Measurements from ENCODE around the gene CFAP97D2. TPM values are rescaled to one million over a fixed set of nuclear protein-coding genes. Genes with fewer than 3 reads are reported as not detected.
"Not testable (repeated sequence)": the region's sequence is repeated elsewhere in the genome, so short reads cannot be mapped to it uniquely, and the experiment has no call there.

The CFAP97D2 gene
- total RNA-seq = 1 to 10 TPM; 1.5 to 2.0 TPM
- polyA plus RNA-seq = 1 to 10 TPM; 2.6 to 4.8 (median 3.7) TPM
- 0 to 12.4 (median 8.1) reads per million in 6 experiments for total RNA-seq

DNA sequence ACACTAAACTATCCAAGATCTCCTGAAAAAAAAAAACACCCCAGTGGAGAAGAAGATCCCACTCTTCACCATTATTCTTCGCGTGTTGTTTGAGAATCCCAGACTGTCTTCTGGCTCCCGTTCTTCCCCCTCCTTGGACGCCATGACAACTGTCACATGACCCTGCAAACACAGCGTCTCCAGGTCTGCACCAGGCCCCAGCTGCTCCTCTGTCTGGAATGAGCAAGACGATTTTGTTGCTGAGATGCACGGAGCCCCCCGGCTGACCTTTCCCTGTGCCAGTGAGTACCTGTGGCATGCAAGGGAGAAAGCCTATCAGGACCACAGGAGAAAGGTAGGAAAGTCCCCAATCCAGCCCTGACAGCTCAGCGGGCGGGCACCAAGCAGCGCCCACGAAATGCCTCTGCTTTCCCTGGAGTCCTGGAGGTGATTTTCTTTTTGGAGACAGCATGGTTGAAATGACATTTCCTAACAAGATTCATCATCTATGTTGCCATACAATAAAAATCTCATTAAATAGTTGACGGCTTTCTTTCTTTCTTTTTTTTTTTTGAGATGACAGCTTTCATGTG is at the start of gene CFAP97D2:
CFAP97D2 (plus strand) TSS at position 171 of the 572 bp plus-strand sequence; CDS start at position 245, 74 bp downstream.
- peak within 1 kb of the TSS in 6 of 10 donors; percentile 33 to 79 (median 70) for H3K27ac Mint-ChIP-seq
- no peaks in the 10 kb centered on the region for H3K27me3 Mint-ChIP-seq
- peaks cover 0 to 6% (median 0%) of the 10 kb centered on the region in 9 donors for H3K9me3 Mint-ChIP-seq
- H3K4me3 Mint-ChIP-seq = peak within 1 kb of the TSS in 5 of 10 donors; percentile 11 to 34 (median 15)
- DNase-seq (no peak), ATAC-seq (no peak)
- peaks cover 27 to 73% (median 58%) of the 10 kb centered on the region in 4 donors for H3K4me1 Mint-ChIP-seq
- POLR2A ChIA-PET = interaction anchor here (0.7 to 7.5 kb wide), 4 partner anchors 9 to 36 kb away, joined by 3 to 62 read pairs (median 4); no protein-coding TSS in a partner anchor
- H3K36me3 Mint-ChIP-seq = peaks cover 0 to 7% (median 3%) of the 10 kb centered on the region in 3 donors

GRCh38 chr13:114129649-114130062 is 49.4 kb upstream of the CFAP97D2 start:
- peak in 1 of 10 donors; percentile 36 for DNase-seq
- Mint-ChIP-seq H3K27ac (peak overlapping the region; percentile 88 to 100 (median 98)), H3K4me1 (peaks cover 50 to 74% (median 63%) of the 10 kb centered on the region in 4 donors), H3K9me3 (peaks cover 0 to 3% (median 0%) of the 10 kb centered on the region in 9 donors), H3K4me3 (peak overlapping the region; percentile 94 to 100 (median 98)), H3K36me3 (peaks cover 17 to 30% (median 17%) of the 10 kb centered on the region in 3 donors), H3K27me3 (peaks cover 0 to 2% (median 0%) of the 10 kb centered on the region in 5 donors)
- POLR2A ChIA-PET = interaction anchor here (1.1 to 13.0 kb wide), 17 partner anchors 8 to 97 kb away, joined by 3 to 207 read pairs (median 16); no protein-coding TSS in a partner anchor
- peak in 1 of 2 donors; percentile 4 for ATAC-seq

GRCh38 chr13:114130131-114130836 is 48.8 kb upstream of the CFAP97D2 start:
- no peak for ATAC-seq
- H3K9me3 Mint-ChIP-seq = peaks cover 0 to 3% (median 0%) of the 10 kb centered on the region in 9 donors
- H3K27me3 Mint-ChIP-seq = peaks cover 0 to 2% (median 0%) of the 10 kb centered on the region in 5 donors
- H3K27ac Mint-ChIP-seq = peak overlapping the region; percentile 88 to 100 (median 98)
- peaks cover 11 to 24% (median 14%) of the 10 kb centered on the region in 3 donors for H3K36me3 Mint-ChIP-seq
- H3K4me3 Mint-ChIP-seq = peak overlapping the region; percentile 94 to 100 (median 98)
- POLR2A ChIA-PET = interaction anchor here (1.1 to 13.0 kb wide), 20 partner anchors 9 to 97 kb away, joined by 3 to 207 read pairs (median 13); no protein-coding TSS in a partner anchor
- DNase-seq = no peak
- H3K4me1 Mint-ChIP-seq = peaks cover 49 to 74% (median 63%) of the 10 kb centered on the region in 4 donors

DNA sequence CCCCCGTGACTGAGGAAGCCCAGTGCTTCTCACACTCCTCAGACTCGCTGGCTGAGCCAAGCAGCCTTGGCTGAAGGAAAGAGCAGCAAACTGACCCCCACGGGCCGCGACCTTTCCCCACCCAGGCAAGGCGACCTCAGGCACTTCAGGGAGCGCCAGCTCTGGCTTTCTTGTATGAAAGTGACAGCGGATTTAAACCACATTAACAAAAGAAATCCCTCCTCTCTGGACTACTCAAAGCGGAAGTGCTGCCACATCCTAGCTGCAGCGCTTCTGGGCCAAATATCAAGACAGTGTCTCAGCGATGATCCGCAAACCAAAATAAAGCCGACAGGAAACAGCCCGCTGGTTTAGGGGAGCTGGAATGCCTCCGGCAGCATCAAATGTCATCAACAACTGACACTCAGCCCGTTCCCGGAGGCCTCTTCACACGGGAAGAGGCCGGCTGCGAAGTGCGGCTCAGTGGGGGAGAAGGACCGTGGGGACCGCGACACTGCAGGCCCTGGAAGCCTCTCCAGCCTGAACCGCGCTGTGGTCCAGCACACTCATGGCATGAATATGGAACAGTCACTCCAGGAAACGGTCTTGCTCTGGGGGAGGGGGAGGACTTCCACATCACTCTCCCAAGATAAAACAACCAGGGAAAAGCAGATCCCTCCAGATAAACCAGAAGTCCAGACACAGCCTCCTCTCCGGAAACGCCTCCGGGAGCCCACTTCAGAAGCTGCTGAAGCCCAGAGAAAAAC is 48.0 kb upstream of the CFAP97D2 start:
- DNase-seq = peak in 9 of 10 donors; percentile 58 to 88 (median 77)
- peaks cover 11 to 23% (median 14%) of the 10 kb centered on the region in 3 donors for H3K36me3 Mint-ChIP-seq
- POLR2A ChIA-PET = interaction anchor here (0.6 to 13.0 kb wide), 22 partner anchors 9 to 206 kb away, joined by 3 to 207 read pairs (median 8); no protein-coding TSS in a partner anchor
- H3K4me1 Mint-ChIP-seq = peaks cover 49 to 73% (median 66%) of the 10 kb centered on the region in 4 donors
- peaks cover 0 to 2% (median 0%) of the 10 kb centered on the region in 5 donors for H3K27me3 Mint-ChIP-seq
- peak; percentile 31 to 55 for ATAC-seq
- peaks cover 0 to 3% (median 0%) of the 10 kb centered on the region in 9 donors for H3K9me3 Mint-ChIP-seq
- H3K27ac Mint-ChIP-seq = peak overlapping the region; percentile 88 to 100 (median 98)
- H3K4me3 Mint-ChIP-seq = peak overlapping the region; percentile 94 to 100 (median 98)

DNA sequence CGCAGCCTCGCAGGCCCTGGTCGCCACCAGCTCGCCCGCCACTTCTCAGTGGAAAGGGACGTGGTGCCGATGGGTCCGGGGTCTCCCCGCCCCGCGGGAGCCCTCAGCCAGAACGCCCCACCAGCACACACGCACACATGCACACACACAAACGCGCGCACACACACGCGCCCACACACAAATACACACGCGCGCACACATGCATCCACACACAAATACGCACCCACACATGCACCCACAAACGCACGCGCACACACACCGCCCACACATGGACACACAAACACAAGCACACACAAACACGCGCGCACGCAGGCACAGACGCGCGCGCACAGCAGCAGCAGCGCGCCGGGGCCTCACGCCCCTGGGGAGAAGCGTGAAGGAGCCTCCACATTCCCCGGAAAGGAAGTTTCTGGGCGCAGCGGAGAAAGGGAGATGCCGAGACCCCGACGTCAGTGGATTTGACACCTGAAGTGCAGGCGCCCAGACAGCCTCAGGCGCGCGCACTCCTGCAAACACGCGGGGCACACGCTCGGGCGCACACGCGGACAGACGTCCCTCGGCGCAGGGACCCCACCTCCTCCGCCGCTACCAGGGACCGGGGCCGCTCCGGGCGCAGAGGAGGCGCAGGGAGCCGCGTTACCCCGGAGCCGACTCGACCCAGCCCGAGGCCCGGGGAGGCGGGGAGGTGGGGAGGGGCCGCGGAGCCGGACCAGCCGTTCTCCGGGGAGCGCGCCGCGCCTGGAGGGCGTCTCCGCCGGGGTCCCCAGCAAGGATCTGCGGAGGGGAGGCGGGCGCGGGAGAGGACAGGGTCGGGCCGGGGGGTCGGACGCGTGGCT is 47.3 kb upstream of the CFAP97D2 start:
- H3K27ac Mint-ChIP-seq = peak overlapping the region; percentile 88 to 100 (median 98)
- peak overlapping the region; percentile 94 to 100 (median 98) for H3K4me3 Mint-ChIP-seq
- peaks cover 11 to 21% (median 14%) of the 10 kb centered on the region in 3 donors for H3K36me3 Mint-ChIP-seq
- H3K4me1 Mint-ChIP-seq = peaks cover 45 to 72% (median 65%) of the 10 kb centered on the region in 4 donors
- ATAC-seq (peak; percentile 8), DNase-seq (peak in 6 of 10 donors; percentile 40 to 62 (median 51))
- peaks cover 0 to 2% (median 0%) of the 10 kb centered on the region in 5 donors for H3K27me3 Mint-ChIP-seq
- POLR2A ChIA-PET = interaction anchor here (0.6 to 13.0 kb wide), 25 partner anchors 9 to 206 kb away, joined by 3 to 207 read pairs (median 7); no protein-coding TSS in a partner anchor
- H3K9me3 Mint-ChIP-seq = peaks cover 0 to 3% (median 0%) of the 10 kb centered on the region in 9 donors

GRCh38 chr13:114132419-114133121 is 46.5 kb upstream of the CFAP97D2 start, which contains the start of gene RASA3:
RASA3 (minus strand) TSS chr13:114132623; CDS start chr13:114132489, 134 bp downstream.
- Mint-ChIP-seq H3K4me1 (peaks cover 37 to 67% (median 58%) of the 10 kb centered on the region in 4 donors), H3K36me3 (peaks cover 11 to 14% (median 13%) of the 10 kb centered on the region in 3 donors)
- POLR2A ChIA-PET = interaction anchor here (1.0 to 13.0 kb wide), 12 partner anchors 8 to 94 kb away, joined by 3 to 207 read pairs (median 16); no protein-coding TSS in a partner anchor

DNA sequence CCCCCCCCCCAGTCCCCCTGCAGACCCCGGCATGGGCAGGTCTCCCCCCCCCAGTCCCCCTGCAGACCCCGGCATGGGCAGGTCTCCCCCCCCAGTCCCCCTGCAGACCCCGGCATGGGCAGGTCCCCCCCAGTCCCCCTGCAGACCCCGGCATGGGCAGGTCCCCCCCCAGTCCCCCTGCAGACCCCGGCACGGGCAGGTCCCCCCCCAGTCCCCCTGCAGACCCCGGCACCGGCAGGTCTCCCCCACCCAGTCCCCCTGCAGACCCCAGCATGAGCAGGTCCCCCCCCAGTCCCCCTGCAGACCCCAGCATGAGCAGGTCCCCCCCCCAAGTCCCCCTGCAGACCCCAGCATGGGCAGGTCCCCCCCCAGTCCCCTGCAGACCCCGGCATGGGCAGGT is 45.9 kb upstream of the CFAP97D2 start:
- H3K9me3 Mint-ChIP-seq, H3K27ac Mint-ChIP-seq, H3K27me3 Mint-ChIP-seq, DNase-seq, ATAC-seq: not testable (repeated sequence)
- Mint-ChIP-seq H3K4me3 (peak overlapping the region in 1 of 10 donors; percentile 100), H3K4me1 (peaks cover 33 to 65% (median 54%) of the 10 kb centered on the region in 4 donors), H3K36me3 (peaks cover 7 to 11% (median 10%) of the 10 kb centered on the region in 3 donors)
- POLR2A ChIA-PET = interaction anchor here (5.8 to 13.0 kb wide), 4 partner anchors 7 to 90 kb away, joined by 38 to 207 read pairs (median 146); no protein-coding TSS in a partner anchor

More at GRCh38 chr13:114132419-114133121, 46.5 kb upstream of the CFAP97D2 start, which contains the start of gene RASA3:
- Mint-ChIP-seq H3K27ac (peak within 1 kb of the TSS; percentile 88 to 100 (median 98)), H3K4me3 (peak within 1 kb of the TSS; percentile 94 to 100 (median 98)), H3K9me3 (peaks cover 0 to 3% (median 0%) of the 10 kb centered on the region in 9 donors), H3K27me3 (peaks cover 0 to 2% (median 0%) of the 10 kb centered on the region in 5 donors)
- peak; percentile 27 to 40 for ATAC-seq
- peak; percentile 45 to 77 (median 62) for DNase-seq

DNA sequence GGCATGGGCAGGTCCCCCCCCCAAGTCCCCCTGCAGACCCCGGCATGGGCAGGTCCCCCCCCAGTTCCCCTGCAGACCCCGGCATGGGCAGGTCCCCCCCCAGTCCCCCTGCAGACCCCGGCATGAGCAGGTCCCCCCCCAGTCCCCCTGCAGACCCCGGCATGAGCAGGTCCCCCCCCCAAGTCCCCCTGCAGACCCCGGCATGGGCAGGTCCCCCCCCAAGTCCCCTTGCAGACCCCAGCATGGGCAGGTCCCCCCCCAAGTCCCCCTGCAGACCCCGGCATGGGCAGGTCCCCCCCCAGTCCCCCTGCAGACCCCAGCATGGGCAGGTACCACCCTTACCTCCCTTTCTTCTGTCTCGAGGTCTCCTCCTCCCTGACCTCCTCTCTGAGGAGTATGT is 45.5 kb upstream of the CFAP97D2 start:
- H3K27ac Mint-ChIP-seq = peak overlapping the region; percentile 11 to 92 (median 81)
- POLR2A ChIA-PET = interaction anchor here (1.0 to 1.4 kb wide), 2 partner anchors 9 to 11 kb away, joined by 3 read pairs; no protein-coding TSS in a partner anchor
- not testable (repeated sequence) for ATAC-seq, H3K27me3 Mint-ChIP-seq, H3K9me3 Mint-ChIP-seq, DNase-seq
- H3K4me1 Mint-ChIP-seq = peaks cover 30 to 61% (median 50%) of the 10 kb centered on the region in 4 donors
- peaks cover 6 to 11% (median 8%) of the 10 kb centered on the region in 3 donors for H3K36me3 Mint-ChIP-seq
- peak overlapping the region; percentile 56 to 91 (median 79) for H3K4me3 Mint-ChIP-seq

DNA sequence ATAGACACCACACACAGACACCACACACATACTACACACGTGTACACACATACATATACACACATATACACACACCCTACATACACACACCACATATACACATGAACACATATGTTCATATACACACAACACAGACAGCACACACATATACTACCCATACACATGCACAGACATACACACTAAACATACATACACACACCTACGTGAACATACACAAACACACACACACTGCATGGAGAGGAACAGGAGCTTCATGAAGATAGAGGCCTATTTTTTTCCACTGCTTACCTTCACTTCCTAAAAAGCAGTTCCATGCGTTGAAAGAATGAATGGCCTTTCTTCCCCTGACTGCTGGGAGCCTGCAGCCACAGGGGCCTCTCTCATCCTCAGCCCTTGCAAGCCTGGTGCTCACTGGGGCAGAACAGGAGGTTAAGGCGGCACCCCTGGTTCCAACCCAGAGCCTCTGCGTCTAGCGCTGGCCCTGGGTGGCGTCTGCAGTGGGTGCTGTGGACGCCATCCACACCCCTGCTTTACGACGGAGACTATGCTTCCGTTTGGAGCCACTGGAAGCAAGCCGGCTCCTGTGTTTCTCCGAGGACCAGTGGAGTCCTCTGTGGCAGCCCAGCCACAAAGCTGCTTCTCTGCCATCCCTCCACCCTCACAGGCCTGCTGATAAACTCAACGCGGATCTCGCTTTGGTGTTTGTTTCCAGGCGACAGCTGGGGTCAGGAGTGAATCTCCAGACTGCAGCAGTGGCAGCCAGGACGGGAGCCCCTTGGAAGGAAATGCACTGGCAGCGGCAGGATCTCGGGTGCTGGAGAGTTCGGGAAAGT is 44.7 kb upstream of the CFAP97D2 start:
- POLR2A ChIA-PET = interaction anchor here (0.6 to 2.2 kb wide), 12 partner anchors 9 to 92 kb away, joined by 3 to 12 read pairs (median 3); no protein-coding TSS in a partner anchor
- Mint-ChIP-seq H3K9me3 (peaks cover 0 to 3% (median 0%) of the 10 kb centered on the region in 9 donors), H3K4me3 (peak overlapping the region; percentile 56 to 91 (median 79)), H3K27me3 (peaks cover 0 to 2% (median 0%) of the 10 kb centered on the region in 5 donors), H3K27ac (peak overlapping the region; percentile 11 to 92 (median 83)), H3K4me1 (peaks cover 25 to 53% (median 43%) of the 10 kb centered on the region in 4 donors), H3K36me3 (peaks cover 6 to 11% (median 8%) of the 10 kb centered on the region in 3 donors)
- ATAC-seq = peak; percentile 25 to 42
- peak in 3 of 10 donors; percentile 56 to 64 (median 58) for DNase-seq
